Gastrocnemius medialis (tissue), 4 donors: ENCODE data around the gene GPR142. TPM values are rescaled to one million over a fixed set of nuclear protein-coding genes. Genes with fewer than 3 reads are reported as not detected.

ENCODE experiments used
- ATAC-seq, 2 donors: fragments of 150-250 bp; one replicate each; pipeline ENCODE4 v1.9.1; 2016
- DNase-seq, 2 donors: peaks; one replicate each; pipeline ENCODE4 v3.0.0-alpha.2; 2019
- H3K27ac ChIP-seq, 4 donors: fragments of 200-600 bp; sonication (generic); 1 replicate in 1 of 4; 2 replicates in 3 of 4; pipeline ENCODE4 v1.5.1; 2016 to 2018; ENCODE audit warnings: mild to moderate bottlenecking in 2 of 4, moderate library complexity in 1 of 4
- H3K27me3 ChIP-seq, 3 donors: fragments of 200-600 bp; sonication (generic) in 2 of 3; 1 replicate in 1 of 3; 2 replicates in 2 of 3; pipeline versions ENCODE4 v1.5.1 to v1.6.0; 2016 to 2019; ENCODE audit warnings: mild to moderate bottlenecking in 1 of 3, moderate library complexity in 1 of 3
- H3K36me3 ChIP-seq, 2 donors: fragments of 200-600 bp; sonication (generic) in 1 of 2; one replicate each; pipeline ENCODE4 v1.5.1; 2017 to 2018
- H3K4me1 ChIP-seq, 2 donors: fragments of 200-600 bp; sonication (generic) in 1 of 2; one replicate each; pipeline ENCODE4 v1.5.1; 2016 to 2017; ENCODE audit warnings: mild to moderate bottlenecking in 2 of 2
- H3K4me3 ChIP-seq, 4 donors: fragments of 200-600 bp; sonication (generic) in 3 of 4; 1 replicate in 1 of 4; 2 replicates in 3 of 4; pipeline ENCODE4 v1.5.1; 2016 to 2019; ENCODE audit warnings: mild to moderate bottlenecking in 2 of 4
- H3K9me3 ChIP-seq, 3 donors: fragments of 200-600 bp; sonication (generic) in 2 of 3; 1 replicate in 1 of 3; 2 replicates in 2 of 3; pipeline ENCODE4 v1.5.1; 2016 to 2019
- CTCF ChIP-seq, 5 experiments: fragments of 450-650 bp in 3 of 5; fragments of 200-600 bp in 2 of 5; sonication (generic) in 2 of 5; IDR thresholded peaks in 4 of 5; conservative IDR thresholded peaks in 1 of 5; 1 replicate in 4 of 5; 2 replicates in 1 of 5; pipeline ENCODE4 v1.5.1; 2016 to 2019; ENCODE audit warnings: antibody characterized with exemption in 5 of 5, mild to moderate bottlenecking in 3 of 5, moderate library complexity in 3 of 5
- POLR2A ChIP-seq, 2 donors: fragments of 450-650 bp; IDR thresholded peaks; one replicate each; pipeline ENCODE4 v1.6.1; 2017; ENCODE audit warnings: antibody characterized with exemption in 2 of 2, mild to moderate bottlenecking in 2 of 2, moderate library complexity in 2 of 2
- in situ Hi-C, 4 donors: fragments of 200-750 bp; cut with MboI; loops; one replicate each; pipeline versions ENCODE4 v1.15.0 to v1.8.0; 2017; ENCODE audit warnings: low sequenced_read_pairs in 4 of 4
- intact Hi-C: fragments of 100-400 bp; cut with DNase I; formaldehyde crosslinking; loops from one replicate; pipeline ENCODE4 v1.15.1; 2023; ENCODE audit warnings: low total_unique reads
- total RNA-seq, 4 donors: library from RNA; depleted of rRNA; stranded (reverse); fragments of >200 nt; gene quantifications; one replicate each; pipeline versions ENCODE4 v1.1.0 to v1.2.3, GENCODE V29; 2016

Gene GPR142
- total RNA-seq, 4 donors from 2014 or later, result not detected

DNA sequence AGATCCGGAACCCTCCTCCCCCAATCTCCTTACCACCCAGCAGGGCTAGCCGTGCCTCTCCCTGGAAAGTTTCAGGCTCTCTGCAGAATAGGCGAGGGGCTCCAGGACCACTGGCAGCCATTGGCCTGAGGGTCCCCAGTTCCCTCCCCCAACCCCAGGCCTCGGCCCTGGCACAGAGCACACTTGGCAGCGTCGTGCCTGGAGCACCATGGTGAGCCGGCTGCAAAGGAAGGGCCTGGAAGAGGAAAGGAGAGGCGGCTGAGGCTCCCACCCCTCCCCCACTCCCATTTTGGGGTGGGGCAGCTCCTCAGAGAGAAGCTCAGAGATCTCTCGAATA is 5.3 kb upstream of the GPR142 start:
- no peak for ATAC-seq
- intact Hi-C loops (loop anchor here (10.0 kb wide), 1 partner anchor 147 kb away; the partner anchor contains the start of gene TTYH2), in situ Hi-C loops (loop anchor here (10.0 to 25.0 kb wide), 3 partner anchors 57 to 157 kb away; partner anchors contain the start of genes RPL38 (in 3 of the 4) and TTYH2 (in 1 of the 4))
- Histone ChIP-seq H3K4me1 (no peaks in the 10 kb centered on the region), H3K27ac (no peak overlapping the region), H3K36me3 (no peaks in the 10 kb centered on the region), H3K4me3 (no peak overlapping the region), H3K9me3 (no peaks in the 10 kb centered on the region), H3K27me3 (peaks cover 34 to 39% (median 35%) of the 10 kb centered on the region in 3 donors)
- no peak for DNase-seq
- TF ChIP-seq CTCF (IDR thresholded peaks at IDR 0.05 in 4 of 5, conservative IDR thresholded peaks at IDR 0.05 in 1 of 5) (no peak), POLR2A (IDR thresholded peaks at IDR 0.05) (no peak)

DNA sequence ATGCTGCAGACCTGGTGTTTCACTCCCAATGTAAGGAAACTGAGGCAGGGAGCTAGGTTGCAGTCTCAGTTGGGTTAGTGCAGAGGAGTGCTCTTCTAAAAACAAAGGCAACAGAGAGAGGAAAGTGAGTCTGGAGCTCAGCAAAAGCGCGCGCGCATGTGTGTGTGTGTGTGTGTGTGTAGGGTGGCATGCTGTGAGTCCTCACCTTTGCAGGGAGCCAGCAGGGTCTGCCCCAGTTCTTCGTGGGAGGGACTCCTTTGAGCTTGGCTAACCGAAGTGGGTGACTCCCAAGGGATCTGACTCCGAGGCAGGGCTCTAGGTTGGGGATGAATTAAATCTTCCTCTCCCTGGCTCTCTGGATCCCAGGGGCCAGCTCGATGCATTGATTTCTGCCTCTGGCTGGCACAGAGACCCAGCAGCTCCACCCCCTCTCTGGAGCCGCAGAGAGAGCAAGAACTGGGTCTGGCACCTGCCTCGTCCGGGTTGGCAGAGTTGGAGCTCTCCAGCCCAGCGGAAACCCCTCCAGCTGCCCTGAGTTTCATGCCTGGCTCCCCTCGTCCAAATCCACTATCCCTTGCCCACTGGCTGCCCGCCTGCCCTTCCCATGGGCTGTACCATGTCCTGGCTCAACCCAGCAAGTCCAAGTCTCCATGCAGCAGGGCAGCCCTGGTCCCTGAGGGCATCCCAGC is 4.4 kb upstream of the GPR142 start:
- no peaks in the 10 kb centered on the region for H3K4me1 ChIP-seq
- ATAC-seq (no peak), DNase-seq (no peak)
- H3K9me3 ChIP-seq, result no peaks in the 10 kb centered on the region
- intact Hi-C loops (loop anchor here (10.0 kb wide), 1 partner anchor 148 kb away; the partner anchor contains the start of gene TTYH2), in situ Hi-C loops (loop anchor here (10.0 to 25.0 kb wide), 3 partner anchors 58 to 158 kb away; partner anchors contain the start of genes RPL38 (in 3 of the 4) and TTYH2 (in 1 of the 4))
- no peak overlapping the region for H3K27ac ChIP-seq
- no peak overlapping the region for H3K4me3 ChIP-seq
- no peaks in the 10 kb centered on the region for H3K36me3 ChIP-seq
- TF ChIP-seq POLR2A (IDR thresholded peaks at IDR 0.05), result no peak
- no peak for TF ChIP-seq CTCF (IDR thresholded peaks at IDR 0.05 in 4 of 5, conservative IDR thresholded peaks at IDR 0.05 in 1 of 5)
- peaks cover 25 to 32% (median 26%) of the 10 kb centered on the region in 3 donors for H3K27me3 ChIP-seq

DNA sequence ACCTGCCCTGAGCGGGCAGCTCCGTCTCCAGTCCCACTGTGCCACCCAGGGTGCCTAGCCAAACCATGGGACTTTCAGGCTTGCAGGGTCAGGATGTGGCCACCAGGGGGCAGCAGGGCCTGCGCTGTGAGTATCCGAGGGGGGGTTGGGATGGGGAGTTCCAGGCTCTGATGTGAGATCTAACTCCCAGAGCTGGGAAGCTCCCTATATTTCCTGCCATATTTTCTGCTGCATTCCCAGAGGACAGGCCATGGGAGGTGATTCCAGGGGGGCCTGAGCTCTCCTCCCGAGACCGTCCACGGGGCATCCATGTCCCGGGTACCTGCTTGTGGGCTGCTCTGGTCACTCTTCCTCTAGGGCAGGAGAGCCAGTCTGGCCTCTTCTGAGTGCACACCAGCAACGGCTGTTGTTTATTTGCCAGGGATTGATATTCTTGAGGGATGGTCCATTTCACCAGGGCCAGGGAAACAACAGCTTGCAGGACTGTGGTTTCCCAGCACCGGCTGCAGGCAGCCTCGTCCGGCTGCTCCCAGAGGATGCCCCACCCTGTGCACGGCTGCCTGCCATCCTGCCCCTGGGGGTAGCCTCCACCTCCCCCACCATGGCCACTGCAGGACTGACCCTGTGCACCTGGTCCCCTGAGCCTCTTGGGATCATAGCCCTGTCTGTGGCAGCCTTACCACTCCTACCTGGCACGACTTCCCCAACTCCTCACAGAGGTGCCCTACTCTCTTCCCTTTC is 1.2 kb downstream of the GPR142 start:
- DNase-seq, result peak; percentile 61 to 71
- no peaks in the 10 kb centered on the region for H3K36me3 ChIP-seq
- H3K9me3 ChIP-seq, result no peaks in the 10 kb centered on the region
- peaks cover 0 to 7% of the 10 kb centered on the region in 2 donors for H3K4me1 ChIP-seq
- in situ Hi-C loops, result loop anchor here (10.0 to 25.0 kb wide), 3 partner anchors 64 to 164 kb away; partner anchors contain the start of genes RPL38 (in 3 of the 4) and TTYH2 (in 1 of the 4)
- ATAC-seq, result peak; percentile 86 to 90
- H3K4me3 ChIP-seq, result no peak overlapping the region
- intact Hi-C loops, result loop anchor here (1.0 to 10.0 kb wide), 4 partner anchors 125 to 234 kb away; partner anchors contain the start of gene TTYH2
- H3K27ac ChIP-seq, result no peak overlapping the region
- TF ChIP-seq CTCF (IDR thresholded peaks at IDR 0.05 in 4 of 5, conservative IDR thresholded peaks at IDR 0.05 in 1 of 5) (peak; percentile 90 to 98 (median 96)), POLR2A (IDR thresholded peaks at IDR 0.05) (no peak)
- H3K27me3 ChIP-seq, result no peaks in the 10 kb centered on the region

GRCh38 chr17:74369221-74369620 is 1.9 kb downstream of the GPR142 start:
- Histone ChIP-seq H3K27ac (no peak overlapping the region), H3K4me3 (no peak overlapping the region), H3K9me3 (no peaks in the 10 kb centered on the region), H3K36me3 (no peaks in the 10 kb centered on the region), H3K4me1 (peaks cover 0 to 7% of the 10 kb centered on the region in 2 donors), H3K27me3 (no peaks in the 10 kb centered on the region)
- intact Hi-C loops, result loop anchor here (5.0 to 10.0 kb wide), 2 partner anchors 154 to 233 kb away; partner anchors contain the start of gene TTYH2
- ATAC-seq (no peak), DNase-seq (no peak)
- in situ Hi-C loops, result loop anchor here (10.0 to 25.0 kb wide), 3 partner anchors 64 to 164 kb away; partner anchors contain the start of genes RPL38 (in 3 of the 4) and TTYH2 (in 1 of the 4)
- TF ChIP-seq CTCF (IDR thresholded peaks at IDR 0.05 in 4 of 5, conservative IDR thresholded peaks at IDR 0.05 in 1 of 5) (no peak), POLR2A (IDR thresholded peaks at IDR 0.05) (no peak)
